ENCODE results near the gene CAMTA1.

The CAMTA1 gene

GRCh38 chr1:7464736-7465135 is 679.5 kb downstream of the CAMTA1 start:
- ATAC-seq (ENCODE audit: low read depth), result no peak
- H3K9me3 ChIP-seq (ENCODE audit: severe bottlenecking), result no peaks in the 10 kb centered on the region
- no peaks in the 10 kb centered on the region for H3K27me3 ChIP-seq (ENCODE audit: insufficient read depth, poor library complexity, severe bottlenecking)
- H3K36me3 ChIP-seq (ENCODE audit: low read depth), result no peaks in the 10 kb centered on the region
- no peak for TF ChIP-seq CTCF (IDR thresholded peaks at IDR 0.05; ENCODE audit: poor library complexity, severe bottlenecking)
- no peak overlapping the region for H3K4me3 ChIP-seq (ENCODE audit: severe bottlenecking)
- DNase-seq (ENCODE audit: low spot score), result no peak
- peaks cover 14% of the 10 kb centered on the region for H3K4me1 ChIP-seq (ENCODE audit: insufficient read depth, poor library complexity, severe bottlenecking)
- no peak overlapping the region for H3K27ac ChIP-seq (ENCODE audit: poor library complexity, severe bottlenecking)

GRCh38 chr1:7467476-7468175 is 682.4 kb downstream of the CAMTA1 start:
- DNase-seq (ENCODE audit: low spot score) (no peak), ATAC-seq (ENCODE audit: low read depth) (no peak)
- H3K27me3 ChIP-seq (ENCODE audit: insufficient read depth, poor library complexity, severe bottlenecking), result no peaks in the 10 kb centered on the region
- H3K36me3 ChIP-seq (ENCODE audit: low read depth), result no peaks in the 10 kb centered on the region
- H3K9me3 ChIP-seq (ENCODE audit: severe bottlenecking), result no peaks in the 10 kb centered on the region
- H3K4me3 ChIP-seq (ENCODE audit: severe bottlenecking), result no peak overlapping the region
- TF ChIP-seq CTCF (IDR thresholded peaks at IDR 0.05; ENCODE audit: poor library complexity, severe bottlenecking), result no peak
- H3K27ac ChIP-seq (ENCODE audit: poor library complexity, severe bottlenecking), result no peak overlapping the region
- peaks cover 27% of the 10 kb centered on the region for H3K4me1 ChIP-seq (ENCODE audit: insufficient read depth, poor library complexity, severe bottlenecking)

GRCh38 chr1:7468248-7468647 is 683.0 kb downstream of the CAMTA1 start:
- H3K36me3 ChIP-seq (ENCODE audit: low read depth), result no peaks in the 10 kb centered on the region
- H3K27me3 ChIP-seq (ENCODE audit: insufficient read depth, poor library complexity, severe bottlenecking), result no peaks in the 10 kb centered on the region
- no peak overlapping the region for H3K4me3 ChIP-seq (ENCODE audit: severe bottlenecking)
- no peak overlapping the region for H3K27ac ChIP-seq (ENCODE audit: poor library complexity, severe bottlenecking)
- no peaks in the 10 kb centered on the region for H3K9me3 ChIP-seq (ENCODE audit: severe bottlenecking)
- no peak for TF ChIP-seq CTCF (IDR thresholded peaks at IDR 0.05; ENCODE audit: poor library complexity, severe bottlenecking)
- DNase-seq (ENCODE audit: low spot score), result no peak
- H3K4me1 ChIP-seq (ENCODE audit: insufficient read depth, poor library complexity, severe bottlenecking), result peaks cover 26% of the 10 kb centered on the region
- ATAC-seq (ENCODE audit: low read depth), result no peak

GRCh38 chr1:7469255-7469938 is 684.1 kb downstream of the CAMTA1 start:
- no peak overlapping the region for H3K4me3 ChIP-seq (ENCODE audit: severe bottlenecking)
- ATAC-seq (ENCODE audit: low read depth) (no peak), DNase-seq (ENCODE audit: low spot score) (no peak)
- peaks cover 26% of the 10 kb centered on the region for H3K4me1 ChIP-seq (ENCODE audit: insufficient read depth, poor library complexity, severe bottlenecking)
- no peak for TF ChIP-seq CTCF (IDR thresholded peaks at IDR 0.05; ENCODE audit: poor library complexity, severe bottlenecking)
- peak overlapping the region; percentile 61 for H3K27ac ChIP-seq (ENCODE audit: poor library complexity, severe bottlenecking)
- no peaks in the 10 kb centered on the region for H3K9me3 ChIP-seq (ENCODE audit: severe bottlenecking)
- H3K36me3 ChIP-seq (ENCODE audit: low read depth), result no peaks in the 10 kb centered on the region
- H3K27me3 ChIP-seq (ENCODE audit: insufficient read depth, poor library complexity, severe bottlenecking), result no peaks in the 10 kb centered on the region

All from RWPE2 (cell line).